Measurements from ENCODE around the gene PPP4R4. TPM values are rescaled to one million over a fixed set of nuclear protein-coding genes. Genes with fewer than 3 reads are reported as not detected.

Gene PPP4R4
- total and polyA plus RNA-seq, 11 donors, result 0.06 to 1.0 (median 0.40) TPM; not detected in 6

DNA sequence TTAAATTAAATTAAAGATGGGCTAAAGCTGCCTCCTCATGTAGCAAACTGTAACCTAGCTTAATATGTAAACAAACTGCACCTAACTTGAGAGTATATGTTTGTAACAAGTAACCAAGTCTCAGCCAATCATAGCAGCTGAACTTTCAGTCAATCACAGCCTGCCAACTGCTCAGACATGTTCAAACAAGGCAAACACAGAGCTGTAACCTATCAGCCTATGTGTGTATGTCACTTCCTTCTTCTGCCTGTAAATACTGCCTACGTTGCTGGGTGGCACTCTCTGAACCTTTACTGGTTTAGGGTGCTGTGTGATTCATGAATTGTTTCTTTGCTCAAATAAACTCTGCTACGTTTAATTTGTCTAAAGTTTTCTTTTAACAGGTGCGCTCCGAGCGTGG lies 146.1 kb downstream of the PPP4R4 start:
- H3K4me3 ChIP-seq, result no peak overlapping the region
- peaks cover 0 to 18% (median 0%) of the 10 kb centered on the region in 12 donors for H3K9me3 ChIP-seq
- DNase-seq, result no peak
- TF ChIP-seq, protein P1, sequence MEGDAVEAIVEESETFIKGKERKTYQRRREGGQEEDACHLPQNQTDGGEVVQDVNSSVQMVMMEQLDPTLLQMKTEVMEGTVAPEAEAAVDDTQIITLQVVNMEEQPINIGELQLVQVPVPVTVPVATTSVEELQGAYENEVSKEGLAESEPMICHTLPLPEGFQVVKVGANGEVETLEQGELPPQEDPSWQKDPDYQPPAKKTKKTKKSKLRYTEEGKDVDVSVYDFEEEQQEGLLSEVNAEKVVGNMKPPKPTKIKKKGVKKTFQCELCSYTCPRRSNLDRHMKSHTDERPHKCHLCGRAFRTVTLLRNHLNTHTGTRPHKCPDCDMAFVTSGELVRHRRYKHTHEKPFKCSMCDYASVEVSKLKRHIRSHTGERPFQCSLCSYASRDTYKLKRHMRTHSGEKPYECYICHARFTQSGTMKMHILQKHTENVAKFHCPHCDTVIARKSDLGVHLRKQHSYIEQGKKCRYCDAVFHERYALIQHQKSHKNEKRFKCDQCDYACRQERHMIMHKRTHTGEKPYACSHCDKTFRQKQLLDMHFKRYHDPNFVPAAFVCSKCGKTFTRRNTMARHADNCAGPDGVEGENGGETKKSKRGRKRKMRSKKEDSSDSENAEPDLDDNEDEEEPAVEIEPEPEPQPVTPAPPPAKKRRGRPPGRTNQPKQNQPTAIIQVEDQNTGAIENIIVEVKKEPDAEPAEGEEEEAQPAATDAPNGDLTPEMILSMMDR (IDR thresholded peaks at IDR 0.05), result no peak
- no peak for TF ChIP-seq POLR2A (IDR thresholded peaks at IDR 0.05)
- H3K27ac ChIP-seq, result no peak overlapping the region
- no peaks in the 10 kb centered on the region for H3K4me1 ChIP-seq
- peaks cover 0 to 3% (median 0%) of the 10 kb centered on the region in 9 donors for H3K27me3 ChIP-seq
- WGBS, 4 donors, result 58 to 73% (median 66%) methylated on average over 5 of the region's 5 CpGs
- ATAC-seq, result no peak
- intact Hi-C loops (cut with DNase I), result no loop called here
- H3K36me3 ChIP-seq, result no peaks in the 10 kb centered on the region

GRCh38 chr14:94321421-94322271 lies 147.5 kb downstream of the PPP4R4 start:
- TF ChIP-seq, protein P1 (IDR thresholded peaks at IDR 0.05), result no peak
- 74 to 83% (median 78%) methylated on average over 5 of the region's 5 CpGs for WGBS, 4 donors
- no peak overlapping the region for H3K4me3 ChIP-seq
- H3K4me1 ChIP-seq, result no peaks in the 10 kb centered on the region
- no peak for ATAC-seq
- H3K36me3 ChIP-seq, result no peaks in the 10 kb centered on the region
- peaks cover 0 to 11% (median 0%) of the 10 kb centered on the region in 9 donors for H3K27me3 ChIP-seq
- no peak overlapping the region for H3K27ac ChIP-seq
- peaks cover 0 to 17% (median 0%) of the 10 kb centered on the region in 12 donors for H3K9me3 ChIP-seq
- no peak for DNase-seq
- intact Hi-C loops (cut with DNase I), result no loop called here

DNA sequence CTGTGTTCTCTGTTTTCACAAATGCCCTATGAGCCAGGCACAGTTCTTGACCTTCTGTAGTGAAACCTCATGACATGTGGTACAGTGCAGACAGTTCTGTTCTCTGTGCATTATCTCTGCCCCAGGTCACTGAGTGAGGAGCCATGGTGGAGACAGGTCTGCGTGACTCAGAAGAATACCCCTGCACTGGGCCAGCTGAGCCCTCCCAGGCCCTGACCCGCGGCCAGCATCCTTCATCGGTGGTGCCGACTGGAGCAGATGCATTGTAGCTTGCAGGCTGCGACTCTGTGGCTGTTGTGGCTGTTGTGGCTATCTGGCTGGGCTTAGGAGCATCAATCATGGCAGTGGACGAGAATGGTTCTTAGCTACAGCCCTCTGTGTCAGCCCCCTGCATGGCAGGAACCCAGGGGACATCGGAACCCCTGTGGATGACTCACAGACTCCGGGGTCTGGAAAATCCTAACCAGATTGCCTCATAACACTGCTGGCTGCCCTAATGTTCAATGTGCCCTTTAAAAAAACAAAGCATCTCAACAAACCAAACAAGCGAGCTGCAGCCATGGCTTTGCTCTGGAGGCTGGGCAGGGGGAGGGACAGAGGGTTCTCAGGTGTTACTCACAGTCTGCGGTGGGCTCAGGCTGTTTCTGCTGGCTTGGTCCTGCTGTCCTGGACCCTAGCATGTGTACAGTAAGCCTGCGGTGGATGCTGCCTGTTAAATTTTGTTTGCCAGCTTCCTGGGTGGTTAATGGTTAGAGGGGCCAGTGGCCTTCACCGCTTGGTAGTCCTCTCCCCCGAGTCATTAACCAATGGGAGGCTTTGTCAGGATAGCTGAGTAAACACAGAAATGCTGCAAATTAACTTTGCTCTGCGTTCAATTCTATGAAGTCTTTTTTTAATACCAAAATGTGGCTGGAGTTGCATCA lies 148.8 kb downstream of the PPP4R4 start, which contains the start of gene SERPINA6:
SERPINA6 (minus strand) TSS at position 689 of the 923 bp plus-strand sequence. CDS start 8,688 bp downstream, outside the sequence.
- Histone ChIP-seq H3K36me3 (no peaks in the 10 kb centered on the region), H3K4me3 (no peak within 1 kb of the TSS), H3K4me1 (no peaks in the 10 kb centered on the region), H3K9me3 (peaks cover 0 to 15% (median 0%) of the 10 kb centered on the region in 12 donors), H3K27me3 (peaks cover 0 to 12% (median 0%) of the 10 kb centered on the region in 9 donors), H3K27ac (no peak within 1 kb of the TSS)
- TF ChIP-seq, protein P1 (IDR thresholded peaks at IDR 0.05), result no peak
- TF ChIP-seq POLR2A (IDR thresholded peaks at IDR 0.05), result no peak
- DNase-seq, result no peak
- intact Hi-C loops (cut with DNase I), result no loop called here
- WGBS, 4 donors, result 68 to 74% (median 72%) methylated on average over 14 to 15 of the region's 15 CpGs
- peak in 1 of 4 donors; percentile 37 for ATAC-seq
